Mesenchymal stem cell (in vitro differentiated cells and primary cell): ENCODE measurements around the gene NRSN2.
A peak's percentile ranks its signal among the peaks of the same experiment; 100 is the strongest.

ENCODE experiments used
- DNase-seq: peaks from one replicate; pipeline ENCODE4 v3.0.0-alpha.2; 2013
- H2AFZ ChIP-seq: one replicate; pipeline ENCODE4 v1.6.1; 2013; ENCODE audit warnings: low read depth, mild to moderate bottlenecking, control low read depth, inconsistent platforms, low read length, moderate library complexity
- H2AK5ac ChIP-seq: 2 replicates; pipeline ENCODE4 v1.6.1; 2013; ENCODE audit warnings: low read length, moderate library complexity, mild to moderate bottlenecking, inconsistent platforms; ENCODE audit not compliant: severe bottlenecking
- H2BK120ac ChIP-seq: one replicate; pipeline ENCODE4 v1.6.1; 2013; ENCODE audit warnings: low read depth, mild to moderate bottlenecking, inconsistent platforms, low read length, moderate library complexity
- H2BK12ac ChIP-seq, 2 experiments: one replicate each; pipeline ENCODE4 v1.6.1; 2013; ENCODE audit warnings: inconsistent platforms in 2 of 2, low read length in 2 of 2, mild to moderate bottlenecking in 2 of 2, moderate library complexity in 2 of 2, control low read depth in 1 of 2
- H2BK15ac ChIP-seq: one replicate; pipeline ENCODE4 v1.6.1; 2013; ENCODE audit warnings: mild to moderate bottlenecking, low read depth, inconsistent platforms; ENCODE audit not compliant: poor library complexity, severe bottlenecking
- H2BK5ac ChIP-seq: 2 replicates; pipeline ENCODE4 v1.6.1; 2013; ENCODE audit warnings: low read depth, mild to moderate bottlenecking, low read length, control low read depth, inconsistent platforms; ENCODE audit not compliant: poor library complexity, severe bottlenecking
- H3K14ac ChIP-seq, 2 experiments: one replicate each; pipeline ENCODE4 v1.6.1; 2013; ENCODE audit warnings: inconsistent platforms in 2 of 2, low read length in 2 of 2, control low read depth in 1 of 2, mild to moderate bottlenecking in 1 of 2, moderate library complexity in 1 of 2
- H3K18ac ChIP-seq, 2 experiments: one replicate each; pipeline ENCODE4 v1.6.1; 2013; ENCODE audit warnings: inconsistent platforms in 2 of 2, low read length in 2 of 2, control low read depth in 1 of 2, low read depth in 1 of 2, mild to moderate bottlenecking in 1 of 2
- H3K23ac ChIP-seq, 2 experiments: one replicate each; pipeline ENCODE4 v1.6.1; 2013; ENCODE audit warnings: inconsistent platforms in 2 of 2, low read length in 2 of 2, mild to moderate bottlenecking in 2 of 2, moderate library complexity in 2 of 2, control low read depth in 1 of 2
- H3K27ac ChIP-seq: 2 replicates; pipeline ENCODE4 v1.5.1; 2013; ENCODE audit warnings: mild to moderate bottlenecking, moderate library complexity, low read length, control low read depth, inconsistent platforms; ENCODE audit not compliant: poor library complexity, severe bottlenecking
- H3K27me3 ChIP-seq, 2 experiments: 2 replicates each; pipeline versions ENCODE4 v1.6.1 to v1.7.0; 2013; ENCODE audit warnings: low read length in 2 of 2, mild to moderate bottlenecking in 2 of 2, moderate library complexity in 2 of 2, control low read depth in 1 of 2, inconsistent platforms in 1 of 2; ENCODE audit not compliant: control insufficient read depth in 1 of 2, insufficient read depth in 1 of 2
- H3K36me3 ChIP-seq, 2 experiments: 2 replicates each; pipeline versions ENCODE4 v1.6.1 to v1.7.0; 2013; ENCODE audit warnings: low read length in 2 of 2, control low read depth in 1 of 2, inconsistent platforms in 1 of 2, low read depth in 1 of 2, mild to moderate bottlenecking in 1 of 2; ENCODE audit not compliant: insufficient read depth in 2 of 2, control insufficient read depth in 1 of 2
- H3K4ac ChIP-seq, 2 experiments: one replicate each; pipeline ENCODE4 v1.6.1; 2013; ENCODE audit warnings: inconsistent platforms in 2 of 2, low read length in 2 of 2, mild to moderate bottlenecking in 2 of 2, moderate library complexity in 2 of 2, control low read depth in 1 of 2, low read depth in 1 of 2
- H3K4me1 ChIP-seq: 2 replicates; pipeline ENCODE4 v1.6.1; 2013; ENCODE audit warnings: low read depth, low read length, control low read depth; ENCODE audit not compliant: control insufficient read depth, insufficient read depth
- H3K4me2 ChIP-seq: 2 replicates; pipeline ENCODE4 v1.6.1; 2013; ENCODE audit warnings: low read length, mild to moderate bottlenecking, inconsistent platforms; ENCODE audit not compliant: poor library complexity, severe bottlenecking
- H3K4me3 ChIP-seq, 2 experiments: 2 replicates each; pipeline versions ENCODE4 v1.5.1 to v1.7.0; 2013; ENCODE audit warnings: low read length in 2 of 2, mild to moderate bottlenecking in 2 of 2, control low read depth in 1 of 2, low read depth in 1 of 2; ENCODE audit not compliant: insufficient read depth in 1 of 2
- H3K79me1 ChIP-seq: replicated peaks from 2 replicates; pipeline ENCODE4 v1.6.1; 2013; ENCODE audit warnings: mild to moderate bottlenecking, control low read depth, low read length, inconsistent platforms; ENCODE audit not compliant: poor library complexity, severe bottlenecking
- H3K9ac ChIP-seq: 2 replicates; pipeline ENCODE4 v1.7.0; 2013; ENCODE audit warnings: mild to moderate bottlenecking, low read length, moderate library complexity
- H3K9me3 ChIP-seq: 2 replicates; pipeline ENCODE4 v1.7.0; 2013; ENCODE audit warnings: mild to moderate bottlenecking, low read length; ENCODE audit not compliant: control insufficient read depth
- H4K8ac ChIP-seq: one replicate; pipeline ENCODE4 v1.6.1; 2013; ENCODE audit warnings: inconsistent platforms, mild to moderate bottlenecking, low read length, moderate library complexity
- H4K91ac ChIP-seq: one replicate; pipeline ENCODE4 v1.6.1; 2013; ENCODE audit warnings: mild to moderate bottlenecking, low read length, inconsistent platforms
- WGBS: methylation state at CpG from one replicate; pipeline ENCODE4 v1.1.7; 2013; ENCODE audit warnings: mixed read lengths; 5-methylcytosine and 5-hydroxymethylcytosine counted together

NRSN2 gene

DNA sequence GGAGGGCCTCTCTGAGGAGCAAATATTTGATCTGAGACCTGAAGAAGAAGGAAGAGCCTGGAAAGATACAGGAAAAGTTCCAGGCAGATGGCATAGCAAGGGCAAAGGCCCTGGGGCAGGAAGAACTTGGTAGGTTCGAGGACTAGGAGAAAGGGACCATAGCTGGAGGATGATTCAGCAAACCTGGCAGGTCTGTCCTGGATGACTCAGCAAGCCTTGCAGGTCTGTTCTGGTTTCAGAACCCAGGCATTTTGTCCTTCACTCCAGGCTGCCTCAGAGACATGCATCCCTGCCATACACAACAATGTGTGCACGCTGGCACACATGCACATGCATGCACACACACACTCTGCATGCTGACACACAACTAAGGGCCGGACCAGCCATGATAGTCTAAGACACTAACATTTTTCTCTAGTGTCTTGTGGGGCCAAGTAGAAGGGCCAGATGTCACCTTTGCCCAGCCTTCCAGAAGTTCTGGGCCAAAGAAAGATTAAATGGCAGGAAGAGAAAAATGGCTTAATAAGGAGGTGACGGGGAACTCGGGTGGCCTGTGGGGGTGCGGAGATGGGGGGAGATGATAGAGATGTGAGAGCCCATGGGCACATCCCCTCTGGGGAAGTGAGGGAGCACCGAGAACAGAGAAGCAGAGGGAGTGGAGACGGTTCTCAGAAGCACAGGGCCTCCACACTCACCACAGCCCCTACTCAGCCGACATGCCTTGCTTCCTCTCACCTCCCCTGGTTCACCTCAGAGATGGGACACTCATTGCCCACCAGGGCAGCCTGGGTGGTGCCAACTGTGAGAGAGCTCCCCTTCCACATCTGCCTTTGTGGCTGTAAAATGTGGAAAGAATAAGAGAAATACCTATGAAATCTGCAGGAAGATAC is 18.2 kb downstream of the NRSN2 start:
- Histone ChIP-seq H3K79me1 (no peaks in the 10 kb centered on the region), H2BK5ac (no peak overlapping the region), H3K4ac (no peak overlapping the region), H3K36me3 (no peaks in the 10 kb centered on the region), H4K91ac (peak overlapping the region; percentile 14), H2BK15ac (no peak overlapping the region), H3K27ac (no peak overlapping the region), H3K14ac (no peak overlapping the region), H3K4me2 (no peak overlapping the region), H3K23ac (no peak overlapping the region), H3K9ac (no peak overlapping the region), H2AFZ (no peak overlapping the region), H2BK12ac (no peak overlapping the region), H4K8ac (no peak overlapping the region), H3K9me3 (no peaks in the 10 kb centered on the region), H3K4me1 (peaks cover 25% of the 10 kb centered on the region), H3K18ac (no peak overlapping the region), H2BK120ac (no peak overlapping the region), H3K27me3 (no peaks in the 10 kb centered on the region), H2AK5ac (no peak overlapping the region), H3K4me3 (no peak overlapping the region)
- peak; percentile 34 for DNase-seq
- 79% methylated on average over 8 of the region's 9 CpGs for WGBS

DNA sequence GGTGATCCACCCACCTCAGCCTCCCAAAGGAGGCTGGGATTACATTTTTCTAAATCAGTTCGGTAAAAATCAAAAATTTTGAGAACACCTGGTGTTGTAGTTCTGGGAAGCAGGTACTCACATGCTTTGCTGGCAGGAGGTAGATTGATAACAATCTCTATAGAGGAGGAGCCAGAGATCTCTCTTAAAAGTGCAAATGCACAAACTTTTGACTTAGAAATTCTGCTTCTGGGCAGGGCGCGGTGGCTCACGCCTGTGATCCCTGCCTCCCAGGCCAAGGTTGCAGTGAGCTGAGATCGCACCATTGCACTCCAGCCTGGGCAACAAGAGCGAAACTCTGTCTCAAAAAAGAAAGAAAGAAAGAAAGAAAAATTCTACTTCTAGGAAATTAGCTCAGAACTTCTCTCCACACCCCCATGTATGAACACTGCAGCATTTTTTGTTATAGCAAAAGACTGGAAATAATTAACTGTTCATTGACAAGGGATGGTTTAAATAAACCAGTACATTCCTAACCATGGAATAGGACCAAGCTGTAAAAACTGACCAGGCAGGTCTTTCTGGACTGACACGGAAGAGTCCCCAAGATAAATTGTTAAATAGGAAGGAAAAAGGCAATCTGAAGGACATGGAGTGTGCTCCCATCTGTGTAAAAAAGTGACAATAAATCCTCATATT is 19.3 kb downstream of the NRSN2 start:
- WGBS: 84% methylated on average over 4 of the region's 7 CpGs
- Histone ChIP-seq H2BK5ac (no peak overlapping the region), H3K9ac (no peak overlapping the region), H2BK12ac (no peak overlapping the region), H3K4ac (no peak overlapping the region), H2BK15ac (no peak overlapping the region), H3K4me3 (no peak overlapping the region), H3K27me3 (no peaks in the 10 kb centered on the region), H3K9me3 (no peaks in the 10 kb centered on the region), H2BK120ac (peak overlapping the region; percentile 62), H3K4me2 (no peak overlapping the region), H3K36me3 (no peaks in the 10 kb centered on the region), H3K79me1 (no peaks in the 10 kb centered on the region), H3K27ac (no peak overlapping the region), H3K4me1 (peaks cover 18% of the 10 kb centered on the region), H4K91ac (no peak overlapping the region), H2AK5ac (no peak overlapping the region), H3K23ac (no peak overlapping the region), H3K18ac (no peak overlapping the region), H3K14ac (no peak overlapping the region), H4K8ac (no peak overlapping the region), H2AFZ (no peak overlapping the region)
- DNase-seq: no peak

DNA sequence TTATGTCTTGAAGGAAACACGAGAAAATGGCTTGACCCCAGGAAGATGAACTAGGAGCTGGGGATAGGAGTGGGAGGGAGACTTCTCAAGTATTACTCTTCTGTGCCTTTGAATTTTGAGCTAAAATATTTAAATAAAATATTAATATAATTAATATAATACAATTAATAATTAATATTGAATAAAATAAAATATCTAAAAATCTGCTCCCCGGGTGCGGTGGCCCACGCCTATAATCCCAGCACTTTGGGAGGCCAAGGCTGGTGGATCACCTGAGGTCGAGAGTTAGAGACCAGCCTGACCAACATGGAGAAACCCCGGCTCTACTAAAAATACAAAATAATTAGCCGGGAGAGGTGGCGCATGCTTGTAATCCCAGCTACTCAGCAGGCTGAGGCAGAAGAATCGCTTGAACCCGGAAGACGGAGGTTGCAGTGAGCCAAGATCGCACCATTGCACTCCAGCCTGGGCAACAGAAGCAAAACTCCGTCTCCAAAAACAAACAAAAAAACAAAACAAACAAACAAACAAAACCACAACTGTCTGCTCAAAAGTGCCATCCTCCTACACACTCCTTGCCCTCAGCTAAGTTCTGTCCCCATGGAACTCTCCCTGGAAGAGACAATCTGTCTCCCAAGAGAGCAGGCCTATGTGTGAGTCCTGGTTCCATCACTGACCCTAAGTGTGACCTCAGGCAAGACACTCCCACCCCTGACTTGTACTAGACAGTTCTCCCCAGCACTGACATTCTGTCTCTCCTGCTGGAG is 20.0 kb downstream of the NRSN2 start:
- Histone ChIP-seq H3K27me3 (no peaks in the 10 kb centered on the region), H4K91ac (no peak overlapping the region), H3K18ac (peak overlapping the region in 1 of 2 experiments; percentile 18), H3K9ac (no peak overlapping the region), H4K8ac (no peak overlapping the region), H3K36me3 (no peaks in the 10 kb centered on the region), H3K4me3 (no peak overlapping the region), H2AFZ (no peak overlapping the region), H3K4me1 (peaks cover 19% of the 10 kb centered on the region), H3K9me3 (no peaks in the 10 kb centered on the region), H3K4me2 (no peak overlapping the region), H2AK5ac (no peak overlapping the region), H3K27ac (no peak overlapping the region), H2BK12ac (peak overlapping the region in 1 of 2 experiments; percentile 38), H3K4ac (no peak overlapping the region), H2BK15ac (peak overlapping the region; percentile 23), H2BK5ac (no peak overlapping the region), H2BK120ac (peak overlapping the region; percentile 64), H3K23ac (no peak overlapping the region), H3K79me1 (no peaks in the 10 kb centered on the region), H3K14ac (no peak overlapping the region)
- no peak for DNase-seq
- WGBS: 90% methylated on average over 13 of the region's 13 CpGs

DNA sequence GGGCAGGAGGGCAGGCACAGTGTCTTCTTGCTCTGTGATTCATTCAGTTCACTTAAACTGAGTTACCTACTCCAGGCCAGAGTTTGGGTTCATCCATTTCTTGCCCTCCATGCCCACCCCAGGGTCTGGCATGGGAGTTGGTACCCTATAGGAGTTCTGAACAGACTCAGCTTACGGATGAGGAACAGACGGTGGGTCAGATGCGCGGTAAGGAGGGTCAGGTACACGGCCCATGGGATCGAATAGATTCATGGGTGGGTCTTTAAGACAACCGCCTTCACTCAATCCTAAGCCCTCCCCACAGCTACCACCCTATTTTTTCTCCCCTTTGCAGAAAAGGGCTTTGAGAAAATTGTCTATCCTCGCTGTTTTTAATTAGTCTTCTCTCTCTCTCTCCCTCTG is 20.6 kb downstream of the NRSN2 start:
- Histone ChIP-seq H3K14ac (no peak overlapping the region), H2BK120ac (peak overlapping the region; percentile 64), H3K4me3 (no peak overlapping the region), H3K4me2 (no peak overlapping the region), H3K27me3 (no peaks in the 10 kb centered on the region), H3K79me1 (no peaks in the 10 kb centered on the region), H3K27ac (no peak overlapping the region), H3K23ac (no peak overlapping the region), H3K9ac (no peak overlapping the region), H3K9me3 (no peaks in the 10 kb centered on the region), H3K18ac (peak overlapping the region; percentile 18 to 19), H4K8ac (no peak overlapping the region), H2AFZ (no peak overlapping the region), H3K36me3 (no peaks in the 10 kb centered on the region), H2BK12ac (peak overlapping the region in 1 of 2 experiments; percentile 38), H2AK5ac (no peak overlapping the region), H2BK5ac (no peak overlapping the region), H2BK15ac (peak overlapping the region; percentile 23), H3K4ac (no peak overlapping the region), H3K4me1 (peaks cover 18% of the 10 kb centered on the region), H4K91ac (no peak overlapping the region)
- DNase-seq: no peak
- WGBS: 81% methylated on average over 8 of the region's 8 CpGs
